GM12874 (cell line): Measurements from ENCODE around the gene KCNN3.

Experiments
- TF ChIP-seq, protein P1 (sequence below): IDR thresholded peaks from 2 replicates; pipeline ENCODE4 v1.5.1; 2011; ENCODE audit warnings: low read depth, mild to moderate bottlenecking, control low read depth, low read length, moderate library complexity; ENCODE audit not compliant: insufficient read depth

Gene KCNN3

GRCh38 chr1:154878371-154879037 is 8.4 kb upstream of the KCNN3 start:
- TF ChIP-seq, protein P1, sequence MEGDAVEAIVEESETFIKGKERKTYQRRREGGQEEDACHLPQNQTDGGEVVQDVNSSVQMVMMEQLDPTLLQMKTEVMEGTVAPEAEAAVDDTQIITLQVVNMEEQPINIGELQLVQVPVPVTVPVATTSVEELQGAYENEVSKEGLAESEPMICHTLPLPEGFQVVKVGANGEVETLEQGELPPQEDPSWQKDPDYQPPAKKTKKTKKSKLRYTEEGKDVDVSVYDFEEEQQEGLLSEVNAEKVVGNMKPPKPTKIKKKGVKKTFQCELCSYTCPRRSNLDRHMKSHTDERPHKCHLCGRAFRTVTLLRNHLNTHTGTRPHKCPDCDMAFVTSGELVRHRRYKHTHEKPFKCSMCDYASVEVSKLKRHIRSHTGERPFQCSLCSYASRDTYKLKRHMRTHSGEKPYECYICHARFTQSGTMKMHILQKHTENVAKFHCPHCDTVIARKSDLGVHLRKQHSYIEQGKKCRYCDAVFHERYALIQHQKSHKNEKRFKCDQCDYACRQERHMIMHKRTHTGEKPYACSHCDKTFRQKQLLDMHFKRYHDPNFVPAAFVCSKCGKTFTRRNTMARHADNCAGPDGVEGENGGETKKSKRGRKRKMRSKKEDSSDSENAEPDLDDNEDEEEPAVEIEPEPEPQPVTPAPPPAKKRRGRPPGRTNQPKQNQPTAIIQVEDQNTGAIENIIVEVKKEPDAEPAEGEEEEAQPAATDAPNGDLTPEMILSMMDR: peak; percentile 94

DNA sequence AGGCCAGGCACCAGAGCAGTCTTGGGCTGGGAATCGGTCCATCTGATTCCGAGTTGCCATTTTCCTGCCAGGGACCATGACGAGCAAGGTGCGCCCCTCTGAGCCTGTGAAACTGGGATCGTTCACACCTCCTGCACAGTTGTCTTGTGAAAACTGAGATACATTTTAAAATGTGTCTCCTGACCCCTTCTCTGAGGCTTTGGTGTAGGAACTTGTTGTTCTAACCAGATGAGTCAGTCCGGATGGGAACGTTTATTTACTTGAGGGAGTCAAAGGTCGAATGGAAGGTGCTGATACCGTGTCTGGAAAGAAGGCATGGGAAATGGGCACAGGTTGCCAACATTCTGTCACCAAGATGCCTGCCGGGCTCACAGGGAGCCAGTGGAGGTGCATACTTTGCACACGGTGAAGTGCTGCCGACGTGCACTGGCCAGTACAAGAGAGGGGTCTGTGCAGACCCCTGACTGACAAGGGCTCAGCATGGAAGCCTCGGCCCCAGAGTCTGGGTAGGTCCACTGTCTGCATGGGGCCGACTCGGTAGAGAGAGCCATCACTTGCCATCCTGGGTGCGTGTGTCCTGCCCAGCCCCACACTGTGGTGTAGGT is 7.4 kb upstream of the KCNN3 start:
- TF ChIP-seq, protein P1: no peak

GRCh38 chr1:154876842-154877369 is 6.8 kb upstream of the KCNN3 start:
- TF ChIP-seq, protein P1: no peak

DNA sequence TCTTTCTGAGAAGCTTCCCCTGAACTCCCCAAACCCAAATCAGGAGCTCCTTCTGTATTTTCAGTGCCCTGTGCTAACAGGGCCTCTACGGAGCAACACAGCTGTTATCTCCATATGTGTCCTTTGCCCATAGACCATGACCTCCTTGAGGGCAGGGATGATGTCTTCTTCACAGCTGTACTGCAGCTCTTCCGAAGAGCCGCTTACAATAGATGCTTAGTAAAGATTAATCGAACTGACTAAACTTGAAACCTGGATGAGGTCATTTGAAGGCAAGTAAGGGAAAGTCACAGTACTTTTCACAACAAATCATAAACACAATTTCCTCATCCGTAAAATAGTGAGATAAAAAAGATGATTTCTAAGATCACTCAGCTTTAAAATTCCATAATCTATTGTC is 4.4 kb upstream of the KCNN3 start:
- TF ChIP-seq, protein P1: no peak

DNA sequence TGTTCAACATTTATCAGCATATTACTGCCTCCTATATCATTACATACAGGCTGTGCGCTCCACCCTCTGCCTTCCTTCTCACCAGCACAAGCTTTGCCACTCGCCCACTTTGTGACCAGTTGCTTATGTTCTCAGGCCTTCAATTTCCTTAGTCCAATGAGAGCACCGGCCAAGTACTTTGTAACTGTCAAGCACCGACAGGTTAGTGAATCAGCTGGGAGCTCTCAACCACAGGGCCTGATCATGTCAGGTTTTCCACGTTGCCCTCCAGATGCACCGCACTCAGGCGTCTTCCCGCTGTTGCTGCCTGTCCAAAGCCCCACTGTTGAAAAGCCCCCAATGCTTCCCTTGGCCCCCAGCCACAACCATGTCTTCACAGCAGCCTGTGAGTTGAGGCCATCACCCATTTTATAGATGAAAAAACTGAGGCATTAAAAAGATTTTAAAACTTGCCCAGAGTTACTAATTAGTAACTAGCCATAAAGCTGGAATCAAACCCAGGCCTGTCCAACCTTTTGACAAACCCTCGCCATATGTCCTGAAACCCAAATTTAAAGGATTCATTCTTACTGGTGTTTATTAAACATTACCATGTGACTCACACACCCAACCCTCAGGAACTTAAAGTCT is 3.4 kb upstream of the KCNN3 start:
- TF ChIP-seq, protein P1: no peak

DNA sequence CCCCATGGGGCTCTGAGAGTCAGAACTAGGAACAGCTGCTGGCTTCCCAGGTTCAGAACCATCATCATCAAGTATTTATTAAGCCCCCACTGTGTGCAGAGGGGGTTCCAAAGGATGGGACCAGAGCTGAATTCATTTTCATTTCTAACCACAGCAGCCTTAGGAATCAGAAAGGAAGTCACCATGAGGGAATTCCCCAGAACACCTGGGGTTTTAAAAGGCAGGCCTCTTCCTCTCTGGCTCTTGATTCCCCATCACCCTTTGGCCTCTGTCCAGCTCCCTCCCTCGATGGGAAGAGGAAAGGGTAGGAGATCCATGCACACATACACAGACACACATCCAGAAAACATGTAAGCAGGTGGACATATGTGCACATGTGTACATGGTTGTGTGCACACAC is 1.3 kb upstream of the KCNN3 start:
- TF ChIP-seq, protein P1: no peak

GRCh38 chr1:154870734-154871133 is 653 bp upstream of the KCNN3 start:
- TF ChIP-seq, protein P1: no peak
